Heart left ventricle (tissue), 13 donors: ENCODE data around the gene SCUBE3.

Experiments used
- CTCF ChIP-seq, 12 donors: fragments of 200-600 bp; sonication (generic) in 4 of 12; IDR thresholded peaks; one replicate each; pipeline versions ENCODE4 v1.5.0 to v1.8.0; 2018 to 2022; ENCODE audit warnings: antibody characterized with exemption in 12 of 12, mild to moderate bottlenecking in 5 of 12
- POLR2A ChIP-seq, 2 donors: fragments of 450-650 bp; IDR thresholded peaks; one replicate each; pipeline ENCODE4 v1.6.1; 2017; ENCODE audit warnings: antibody characterized with exemption in 2 of 2, mild to moderate bottlenecking in 2 of 2, moderate library complexity in 2 of 2
- donor health status: ischemic (EF 13 %, LVEDD 7.1; RV severe dilation, severe dysfunction).
- donor health status: DM: no; HTN: yes; CAD: no.
- donor health status: DM: no; HTN: no; CAD: no.
- donor health status: ischemic (EF 25% LVEDD 6.9; RV normal size, moderate dysfunction).
- donor health status: ischemic (EF 25% LVEDD 5.7; RV mildly dilated, moderate dysfunction).
- donor health status: ischemic (EF 35%, LVEDD 5.7; RV mildly dilated, moderate dysfunction).
- donor health status: nonischemic (EF 11% LVEDD 7.7; RV severe dilation, severe dysfunction).
- donor health status: DM: yes; HTN: yes; CAD: no.
- donor health status: PGD.
- donor health status: ischemic (EF 29% LVEDD 5.4; RV normal size, mild dysfunction).
- donor health status: nonischemic (EF 23%, LVEDD 6.1; RV moderate dilation, normal function).

- TF ChIP-seq POLR2A (IDR thresholded peaks at IDR 0.05) = no peak
- TF ChIP-seq CTCF (IDR thresholded peaks at IDR 0.05) = no peak
Measured at GRCh38 chr6:35181308-35181932, 32.3 kb upstream of the SCUBE3 start.
